ENCODE measurements around the gene MRPL14. TPM values are rescaled to one million over a fixed set of nuclear protein-coding genes. Genes with fewer than 3 reads are reported as not detected.

MRPL14 gene
- total and polyA plus RNA-seq, 9 of the 15 experiments (the other 6 are each of a cell fraction or from before 2014, with no cell fraction given): 126 to 424 (median 165) TPM

DNA sequence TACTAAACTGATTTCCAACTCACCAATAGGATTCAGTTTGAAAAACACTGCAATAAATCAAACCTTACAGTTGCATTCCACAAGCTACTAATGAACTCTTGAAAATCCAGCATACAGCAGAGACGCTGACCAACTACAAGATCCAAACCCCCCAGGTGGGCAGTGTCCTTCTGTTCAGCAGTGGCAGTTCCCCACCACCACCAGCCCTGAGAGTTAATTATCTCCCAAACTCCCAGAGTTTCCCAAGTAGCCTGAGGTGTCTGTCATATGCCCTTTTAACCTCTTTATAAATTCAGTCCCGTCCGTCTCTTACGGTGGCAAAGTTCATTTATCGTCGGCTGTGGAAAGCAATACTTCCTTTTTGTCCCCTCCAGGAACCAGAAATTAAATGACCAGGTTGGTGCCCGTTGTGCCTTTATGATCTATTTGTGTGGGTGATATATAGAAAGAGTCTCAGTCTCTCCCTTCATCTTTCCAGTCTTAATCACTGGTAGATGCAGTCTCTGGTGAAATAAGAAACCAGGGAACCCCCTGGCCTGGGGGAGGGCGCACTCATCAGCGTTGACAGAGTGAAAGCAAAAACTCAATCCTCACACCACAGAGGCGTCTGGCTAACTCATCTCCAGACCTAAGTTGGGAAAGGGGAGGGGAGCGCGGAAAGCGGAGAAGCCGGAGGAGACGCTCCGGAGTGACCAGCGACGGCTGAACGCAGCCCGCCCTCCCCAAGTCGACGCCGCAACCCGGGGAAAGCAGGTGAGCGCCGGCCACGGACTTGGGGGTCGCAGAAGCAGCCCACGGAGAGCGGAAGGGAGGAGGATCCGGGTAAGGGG is 717 bp downstream of the MRPL14 start (continued):
- TF ChIP-seq, protein P1, sequence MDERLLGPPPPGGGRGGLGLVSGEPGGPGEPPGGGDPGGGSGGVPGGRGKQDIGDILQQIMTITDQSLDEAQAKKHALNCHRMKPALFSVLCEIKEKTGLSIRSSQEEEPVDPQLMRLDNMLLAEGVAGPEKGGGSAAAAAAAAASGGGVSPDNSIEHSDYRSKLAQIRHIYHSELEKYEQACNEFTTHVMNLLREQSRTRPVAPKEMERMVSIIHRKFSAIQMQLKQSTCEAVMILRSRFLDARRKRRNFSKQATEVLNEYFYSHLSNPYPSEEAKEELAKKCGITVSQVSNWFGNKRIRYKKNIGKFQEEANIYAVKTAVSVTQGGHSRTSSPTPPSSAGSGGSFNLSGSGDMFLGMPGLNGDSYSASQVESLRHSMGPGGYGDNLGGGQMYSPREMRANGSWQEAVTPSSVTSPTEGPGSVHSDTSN (CRISPR knock-in tag; IDR thresholded peaks at IDR 0.05; ENCODE audit: low read depth): no peak
- TF ChIP-seq, protein P1 (tag; conservative IDR thresholded peaks at IDR 0.05; ENCODE audit: low read depth): peak; percentile 73
- TF ChIP-seq, protein P2, sequence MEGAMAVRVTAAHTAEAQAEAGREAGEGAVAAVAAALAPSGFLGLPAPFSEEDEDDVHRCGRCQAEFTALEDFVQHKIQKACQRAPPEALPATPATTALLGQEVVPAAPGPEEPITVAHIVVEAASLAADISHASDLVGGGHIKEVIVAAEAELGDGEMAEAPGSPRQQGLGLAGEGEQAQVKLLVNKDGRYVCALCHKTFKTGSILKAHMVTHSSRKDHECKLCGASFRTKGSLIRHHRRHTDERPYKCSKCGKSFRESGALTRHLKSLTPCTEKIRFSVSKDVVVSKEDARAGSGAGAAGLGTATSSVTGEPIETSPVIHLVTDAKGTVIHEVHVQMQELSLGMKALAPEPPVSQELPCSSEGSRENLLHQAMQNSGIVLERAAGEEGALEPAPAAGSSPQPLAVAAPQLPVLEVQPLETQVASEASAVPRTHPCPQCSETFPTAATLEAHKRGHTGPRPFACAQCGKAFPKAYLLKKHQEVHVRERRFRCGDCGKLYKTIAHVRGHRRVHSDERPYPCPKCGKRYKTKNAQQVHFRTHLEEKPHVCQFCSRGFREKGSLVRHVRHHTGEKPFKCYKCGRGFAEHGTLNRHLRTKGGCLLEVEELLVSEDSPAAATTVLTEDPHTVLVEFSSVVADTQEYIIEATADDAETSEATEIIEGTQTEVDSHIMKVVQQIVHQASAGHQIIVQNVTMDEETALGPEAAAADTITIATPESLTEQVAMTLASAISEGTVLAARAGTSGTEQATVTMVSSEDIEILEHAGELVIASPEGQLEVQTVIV (CRISPR knock-in tag; IDR thresholded peaks at IDR 0.05; ENCODE audit: borderline replicate concordance): no peak
- TF ChIP-seq XRCC5 (IDR thresholded peaks at IDR 0.05; ENCODE audit: low read depth, low read length) (0 out of 2 replicates have a peak, but pooled peaks have one; percentile 49), GABPA (tag; conservative IDR thresholded peaks at IDR 0.05; ENCODE audit: low read depth) (no peak), XRCC4 (IDR thresholded peaks at IDR 0.05; ENCODE audit: extremely low read depth, insufficient read depth, insufficient read length) (no peak), RNF2 (IDR thresholded peaks at IDR 0.05) (0 out of 2 replicates have a peak, but pooled peaks have one; percentile 13), STAT5B (CRISPR knock-in tag; IDR thresholded peaks at IDR 0.05) (no peak), ZNF124 (CRISPR knock-in tag; IDR thresholded peaks at IDR 0.05) (no peak), IRF2 (CRISPR knock-in tag; IDR thresholded peaks at IDR 0.05) (no peak), SMARCA4 (IDR thresholded peaks at IDR 0.05) (peak; percentile 50; the same call in 1 of the 2 replicates), DIDO1 (tag; IDR thresholded peaks at IDR 0.05; ENCODE audit: low read depth) (0 out of 2 replicates have a peak, but pooled peaks have one; percentile 25), TAF15 (IDR thresholded peaks at IDR 0.05; ENCODE audit: low read depth, low read length) (no peak), ETV1 (tag; conservative IDR thresholded peaks at IDR 0.05; ENCODE audit: low read depth) (no peak), ZNF24 (IDR thresholded peaks at IDR 0.05) (no peak), ZNF282 (CRISPR knock-in tag; IDR thresholded peaks at IDR 0.05) (no peak), NELFE (IDR thresholded peaks at IDR 0.05; ENCODE audit: insufficient read depth, insufficient read length) (no peak), ZFP36 (IDR thresholded peaks at IDR 0.05; ENCODE audit: low read depth, low read length, partially characterized antibody) (no peak), ZNF76 (CRISPR knock-in tag; IDR thresholded peaks at IDR 0.05; ENCODE audit: borderline replicate concordance) (no peak), ZNF778 (CRISPR knock-in tag; IDR thresholded peaks at IDR 0.05) (no peak), POLR2G (IDR thresholded peaks at IDR 0.05; ENCODE audit: low read depth, low read length) (no peak; the same call in 1 of the 2 replicates), BRD9 (IDR thresholded peaks at IDR 0.05; ENCODE audit: low read depth, partially characterized antibody) (no peak), ILK (tag; IDR thresholded peaks at IDR 0.05; ENCODE audit: borderline replicate concordance, low read depth) (no peak)
- TF ChIP-seq, protein P3, sequence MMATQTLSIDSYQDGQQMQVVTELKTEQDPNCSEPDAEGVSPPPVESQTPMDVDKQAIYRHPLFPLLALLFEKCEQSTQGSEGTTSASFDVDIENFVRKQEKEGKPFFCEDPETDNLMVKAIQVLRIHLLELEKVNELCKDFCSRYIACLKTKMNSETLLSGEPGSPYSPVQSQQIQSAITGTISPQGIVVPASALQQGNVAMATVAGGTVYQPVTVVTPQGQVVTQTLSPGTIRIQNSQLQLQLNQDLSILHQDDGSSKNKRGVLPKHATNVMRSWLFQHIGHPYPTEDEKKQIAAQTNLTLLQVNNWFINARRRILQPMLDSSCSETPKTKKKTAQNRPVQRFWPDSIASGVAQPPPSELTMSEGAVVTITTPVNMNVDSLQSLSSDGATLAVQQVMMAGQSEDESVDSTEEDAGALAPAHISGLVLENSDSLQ (IDR thresholded peaks at IDR 0.05): peak; percentile 56

All from K562 (cell line).